NCI-H146 (cell line): ENCODE measurements around the gene LARP6.
"Not testable (repeated sequence)": the region's sequence is repeated elsewhere in the genome, so short reads cannot be mapped to it uniquely, and the experiment has no call there.

Experiments used
- DNase-seq: peaks from one replicate; lab custom pipeline; 2025; lab: John Stamatoyannopoulos, UW

The LARP6 gene

GRCh38 chr15:70858614-70859321, 4.8 kb upstream of the LARP6 start:
- DNase-seq = not testable (repeated sequence)

GRCh38 chr15:70857562-70858285, 3.8 kb upstream of the LARP6 start:
- DNase-seq = no peak

- no peak for DNase-seq
Measured at GRCh38 chr15:70856884-70857561, 3.1 kb upstream of the LARP6 start.

GRCh38 chr15:70856177-70856883, 2.4 kb upstream of the LARP6 start:
- DNase-seq = no peak

GRCh38 chr15:70855764-70856163, 1.8 kb upstream of the LARP6 start:
- DNase-seq = no peak

GRCh38 chr15:70854666-70854976, 664 bp upstream of the LARP6 start:
- no peak for DNase-seq

GRCh38 chr15:70853318-70853972, 512 bp downstream of the LARP6 start:
- DNase-seq = peak; percentile 44

GRCh38 chr15:70852501-70853317, 1.2 kb downstream of the LARP6 start:
- no peak for DNase-seq

GRCh38 chr15:70851889-70852288, 2.1 kb downstream of the LARP6 start:
- no peak for DNase-seq

GRCh38 chr15:70845602-70846360, 8.2 kb downstream of the LARP6 start:
- no peak for DNase-seq

GRCh38 chr15:70837476-70837875, 16.5 kb downstream of the LARP6 start:
- no peak for DNase-seq

GRCh38 chr15:70835841-70836240, 18.1 kb downstream of the LARP6 start:
- no peak for DNase-seq

- no peak for DNase-seq
Measured at GRCh38 chr15:70835415-70835814, 18.5 kb downstream of the LARP6 start.

GRCh38 chr15:70834999-70835398, 19.0 kb downstream of the LARP6 start:
- no peak for DNase-seq

- DNase-seq = peak; percentile 84
Measured at GRCh38 chr15:70833861-70834765, 19.8 kb downstream of the LARP6 start.

- DNase-seq = no peak
Measured at GRCh38 chr15:70833422-70833821, 20.5 kb downstream of the LARP6 start.

GRCh38 chr15:70832176-70832575, 21.8 kb downstream of the LARP6 start:
- no peak for DNase-seq

- DNase-seq = no peak
Measured at GRCh38 chr15:70831094-70831911, 22.7 kb downstream of the LARP6 start.
